ENCODE measurements around the gene CPEB4. TPM values are rescaled to one million over a fixed set of nuclear protein-coding genes. Genes with fewer than 3 reads are reported as not detected.

The CPEB4 gene
- total and polyA plus RNA-seq, 9 of the 15 experiments (the other 6 are each of a cell fraction or from before 2014, with no cell fraction given): 7.4 to 21.3 (median 12.4) TPM

GRCh38 chr5:173862047-173862477 is 26.1 kb upstream of the CPEB4 start (continued):
- TF ChIP-seq STAG1 (CRISPR knock-in tag; IDR thresholded peaks at IDR 0.05; ENCODE audit: borderline replicate concordance): no peak
- TF ChIP-seq BCL6 (CRISPR knock-in tag; IDR thresholded peaks at IDR 0.05): no peak
- no peak for TF ChIP-seq ZNF445 (CRISPR knock-in tag; IDR thresholded peaks at IDR 0.05; ENCODE audit: low read depth)
- TF ChIP-seq SRF (CRISPR knock-in tag; IDR thresholded peaks at IDR 0.05): no peak
- TF ChIP-seq ZKSCAN8 (CRISPR knock-in tag; IDR thresholded peaks at IDR 0.05): no peak
- TF ChIP-seq ZNF507 (tag; conservative IDR thresholded peaks at IDR 0.05): no peak
- peak; percentile 89 for TF ChIP-seq ARID1B (IDR thresholded peaks at IDR 0.05)
- TF ChIP-seq ZNF184 (CRISPR knock-in tag; IDR thresholded peaks at IDR 0.05): no peak
- no peak for TF ChIP-seq PTTG1 (tag; IDR thresholded peaks at IDR 0.05; ENCODE audit: low read depth)
- TF ChIP-seq MECOM (CRISPR knock-in tag; IDR thresholded peaks at IDR 0.05): 0 out of 2 replicates have a peak, but pooled peaks have one; percentile 39
- TF ChIP-seq, protein P1, sequence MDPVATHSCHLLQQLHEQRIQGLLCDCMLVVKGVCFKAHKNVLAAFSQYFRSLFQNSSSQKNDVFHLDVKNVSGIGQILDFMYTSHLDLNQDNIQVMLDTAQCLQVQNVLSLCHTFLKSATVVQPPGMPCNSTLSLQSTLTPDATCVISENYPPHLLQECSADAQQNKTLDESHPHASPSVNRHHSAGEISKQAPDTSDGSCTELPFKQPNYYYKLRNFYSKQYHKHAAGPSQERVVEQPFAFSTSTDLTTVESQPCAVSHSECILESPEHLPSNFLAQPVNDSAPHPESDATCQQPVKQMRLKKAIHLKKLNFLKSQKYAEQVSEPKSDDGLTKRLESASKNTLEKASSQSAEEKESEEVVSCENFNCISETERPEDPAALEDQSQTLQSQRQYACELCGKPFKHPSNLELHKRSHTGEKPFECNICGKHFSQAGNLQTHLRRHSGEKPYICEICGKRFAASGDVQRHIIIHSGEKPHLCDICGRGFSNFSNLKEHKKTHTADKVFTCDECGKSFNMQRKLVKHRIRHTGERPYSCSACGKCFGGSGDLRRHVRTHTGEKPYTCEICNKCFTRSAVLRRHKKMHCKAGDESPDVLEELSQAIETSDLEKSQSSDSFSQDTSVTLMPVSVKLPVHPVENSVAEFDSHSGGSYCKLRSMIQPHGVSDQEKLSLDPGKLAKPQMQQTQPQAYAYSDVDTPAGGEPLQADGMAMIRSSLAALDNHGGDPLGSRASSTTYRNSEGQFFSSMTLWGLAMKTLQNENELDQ (CRISPR knock-in tag; IDR thresholded peaks at IDR 0.05; ENCODE audit: borderline replicate concordance): no peak
- no peak for TF ChIP-seq HDAC8 (tag; IDR thresholded peaks at IDR 0.05)
- TF ChIP-seq, protein P2, sequence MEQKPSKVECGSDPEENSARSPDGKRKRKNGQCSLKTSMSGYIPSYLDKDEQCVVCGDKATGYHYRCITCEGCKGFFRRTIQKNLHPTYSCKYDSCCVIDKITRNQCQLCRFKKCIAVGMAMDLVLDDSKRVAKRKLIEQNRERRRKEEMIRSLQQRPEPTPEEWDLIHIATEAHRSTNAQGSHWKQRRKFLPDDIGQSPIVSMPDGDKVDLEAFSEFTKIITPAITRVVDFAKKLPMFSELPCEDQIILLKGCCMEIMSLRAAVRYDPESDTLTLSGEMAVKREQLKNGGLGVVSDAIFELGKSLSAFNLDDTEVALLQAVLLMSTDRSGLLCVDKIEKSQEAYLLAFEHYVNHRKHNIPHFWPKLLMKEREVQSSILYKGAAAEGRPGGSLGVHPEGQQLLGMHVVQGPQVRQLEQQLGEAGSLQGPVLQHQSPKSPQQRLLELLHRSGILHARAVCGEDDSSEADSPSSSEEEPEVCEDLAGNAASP (IDR thresholded peaks at IDR 0.05): no peak
- no peak for TF ChIP-seq CREM (IDR thresholded peaks at IDR 0.05; ENCODE audit: low read depth)
- no peak for TF ChIP-seq ZBTB40 (IDR thresholded peaks at IDR 0.05)
- no peak for TF ChIP-seq ZBTB40 (CRISPR knock-in tag; IDR thresholded peaks at IDR 0.05)
- peak; percentile 24; the same call in 1 of the 2 replicates for TF ChIP-seq ZFX (CRISPR knock-in tag; IDR thresholded peaks at IDR 0.05)
- no peak; the same call in 1 of the 2 replicates for TF ChIP-seq HDGF (IDR thresholded peaks at IDR 0.05)
